HEK293 (cell line): ENCODE data around the gene ZFAND3.

Source experiments
- CTCF ChIA-PET: fragments of 350-600 bp; formaldehyde crosslinking; extraction: SDS; loops from one replicate; lab custom pipeline; 2021; ENCODE audit warnings: antibody characterized with exemption; lab: Yijun Ruan, JAX
- POLR2A ChIA-PET: fragments of 300-600 bp; formaldehyde crosslinking; extraction: SDS; loops from one replicate; lab custom pipeline; 2020; ENCODE audit warnings: antibody characterized with exemption, inconsistent platforms; lab: Yijun Ruan, JAX
- H3K27ac ChIP-seq: fragments of 200-500 bp; sonication (Bioruptor generic); 2 replicates; pipeline ENCODE4 v1.5.1; 2014; ENCODE audit warnings: low read depth, low read length, control low read depth, inconsistent platforms; ENCODE audit errors: extremely low read depth
- H3K36me3 ChIP-seq, 2 experiments: fragments of 200-500 bp in 1 of 2; sonication (Bioruptor generic) in 1 of 2; 1 replicate in 1 of 2; 2 replicates in 1 of 2; pipeline ENCODE4 v1.5.1; 2014 to 2017; ENCODE audit warnings: inconsistent platforms in 2 of 2, low read length in 2 of 2; ENCODE audit not compliant: control insufficient read depth in 2 of 2, insufficient read depth in 1 of 2
- H3K4me1 ChIP-seq: fragments of 200-500 bp; sonication (Bioruptor generic); 2 replicates; pipeline ENCODE4 v1.5.1; 2014; ENCODE audit warnings: mild to moderate bottlenecking, low read length, inconsistent platforms; ENCODE audit not compliant: control insufficient read depth, insufficient read depth
- H3K4me3 ChIP-seq: 2 replicates; pipeline ENCODE4 v1.5.1; 2011; ENCODE audit warnings: low read depth, mild to moderate bottlenecking, control low read depth, low read length, moderate library complexity
- H3K9me3 ChIP-seq: fragments of 200-500 bp; sonication (Bioruptor generic); 2 replicates; pipeline ENCODE4 v1.5.1; 2014; ENCODE audit warnings: low read depth, low read length, inconsistent platforms; ENCODE audit not compliant: control insufficient read depth, insufficient read depth
- OSR2 ChIP-seq: fragments of 450-650 bp; formaldehyde crosslinking; IDR thresholded peaks from 2 replicates; pipeline ENCODE4 v1.5.1; 2016; ENCODE audit warnings: missing biosample characterization, missing genetic modification characterization
- SETDB1 ChIP-seq: IDR thresholded peaks from one replicate; pipeline ENCODE4 v1.6.1; 2017; ENCODE audit warnings: mild to moderate bottlenecking, low read length, moderate library complexity, mixed read lengths; ENCODE audit not compliant: insufficient read length
- TCF7L2 ChIP-seq: IDR thresholded peaks from 2 replicates; pipeline ENCODE4 v1.6.1; 2011; ENCODE audit warnings: low read depth, mild to moderate bottlenecking, inconsistent platforms, low read length, moderate library complexity, borderline replicate concordance
- ZBTB1 ChIP-seq: fragments of 450-650 bp; formaldehyde crosslinking; IDR thresholded peaks from 2 replicates; pipeline ENCODE4 v1.5.1; 2016; ENCODE audit warnings: missing biosample characterization, missing genetic modification characterization
- ZFP3 ChIP-seq: fragments of 450-650 bp; formaldehyde crosslinking; IDR thresholded peaks from 2 replicates; pipeline ENCODE4 v1.5.1; 2016; ENCODE audit warnings: low read depth, missing biosample characterization, missing genetic modification characterization
- ZFP41 ChIP-seq: fragments of 450-650 bp; formaldehyde crosslinking; IDR thresholded peaks from 2 replicates; pipeline ENCODE4 v1.5.1; 2016; ENCODE audit warnings: missing biosample characterization, missing genetic modification characterization, borderline replicate concordance
- ZIC2 ChIP-seq: fragments of 450-650 bp; formaldehyde crosslinking; IDR thresholded peaks from 2 replicates; pipeline ENCODE4 v1.5.1; 2016; ENCODE audit warnings: missing biosample characterization, missing genetic modification characterization
- ZNF184 ChIP-seq: fragments of 450-650 bp; IDR thresholded peaks from 2 replicates; pipeline ENCODE4 v1.5.1; 2018; ENCODE audit warnings: missing biosample characterization, mild to moderate bottlenecking, missing genetic modification characterization
- ZNF274 ChIP-seq, 2 experiments: fragments of 200-500 bp in 1 of 2; fragments of 450-650 bp in 1 of 2; sonication (Bioruptor generic) in 1 of 2; formaldehyde crosslinking in 1 of 2; IDR thresholded peaks; 2 replicates each; pipeline versions ENCODE4 v1.5.1 to v1.6.1; 2014 to 2016; ENCODE audit warnings: borderline replicate concordance in 1 of 2, inconsistent platforms in 1 of 2, low read length in 1 of 2, missing biosample characterization in 1 of 2, missing genetic modification characterization in 1 of 2
- ZNF292 ChIP-seq: fragments of 450-650 bp; formaldehyde crosslinking; IDR thresholded peaks from 2 replicates; pipeline ENCODE4 v1.5.1; 2016; ENCODE audit warnings: low read depth, missing biosample characterization, missing genetic modification characterization, borderline replicate concordance
- ZNF404 ChIP-seq: fragments of 450-650 bp; formaldehyde crosslinking; IDR thresholded peaks from 2 replicates; pipeline ENCODE4 v1.5.1; 2017; ENCODE audit warnings: missing biosample characterization, missing genetic modification characterization
- ZNF423 ChIP-seq: fragments of 450-650 bp; formaldehyde crosslinking; IDR thresholded peaks from 2 replicates; pipeline ENCODE4 v1.5.1; 2016; ENCODE audit warnings: missing biosample characterization, missing genetic modification characterization
- ZNF433 ChIP-seq: fragments of 450-650 bp; formaldehyde crosslinking; IDR thresholded peaks from 2 replicates; pipeline ENCODE4 v1.5.1; 2016; ENCODE audit warnings: missing biosample characterization, missing genetic modification characterization, low read depth
- ZNF48 ChIP-seq: fragments of 450-650 bp; formaldehyde crosslinking; IDR thresholded peaks from 2 replicates; pipeline ENCODE4 v1.5.1; 2016; ENCODE audit warnings: missing biosample characterization, missing genetic modification characterization
- ZNF548 ChIP-seq: fragments of 450-650 bp; formaldehyde crosslinking; IDR thresholded peaks from 2 replicates; pipeline ENCODE4 v1.5.1; 2016; ENCODE audit warnings: missing biosample characterization, missing genetic modification characterization
- ZSCAN23 ChIP-seq: fragments of 450-650 bp; formaldehyde crosslinking; IDR thresholded peaks from 2 replicates; pipeline ENCODE4 v1.5.1; 2016; ENCODE audit warnings: missing biosample characterization, missing genetic modification characterization
- TF ChIP-seq, protein P1 (sequence below): fragments of 450-650 bp; formaldehyde crosslinking; IDR thresholded peaks from 2 replicates; pipeline ENCODE4 v1.5.1; 2016; ENCODE audit warnings: missing biosample characterization, missing genetic modification characterization
- TF ChIP-seq, protein P2 (sequence below): fragments of 450-650 bp; formaldehyde crosslinking; IDR thresholded peaks from 2 replicates; pipeline ENCODE4 v1.5.1; 2016; ENCODE audit warnings: missing biosample characterization, missing genetic modification characterization
- TF ChIP-seq, protein P3 (sequence below): fragments of 450-650 bp; formaldehyde crosslinking; IDR thresholded peaks from 2 replicates; pipeline ENCODE4 v1.5.1; 2016; ENCODE audit warnings: missing biosample characterization, missing genetic modification characterization, borderline replicate concordance

ZFAND3 gene

DNA sequence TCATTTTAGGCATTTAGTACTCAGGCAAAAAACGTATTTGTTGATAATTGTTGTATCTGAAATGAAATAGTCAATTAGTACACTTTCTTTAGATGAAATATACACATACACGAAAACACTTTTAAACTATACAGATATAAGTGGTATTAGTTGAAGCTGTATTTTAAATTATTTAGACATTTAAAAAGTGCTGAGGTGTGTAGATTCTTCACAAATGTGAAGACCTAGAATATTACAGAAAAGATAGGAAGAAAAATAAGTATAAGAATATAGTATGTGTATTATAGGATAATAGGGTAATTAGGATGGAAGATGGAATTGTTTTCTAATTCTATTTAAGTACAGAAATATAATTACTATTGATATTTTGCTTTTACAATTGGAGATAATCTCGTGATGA is 4.6 kb downstream of the ZFAND3 start:
- peaks cover 28% of the 10 kb centered on the region for H3K4me1 ChIP-seq
- H3K4me3 ChIP-seq = no peak overlapping the region
- TF ChIP-seq ZIC2 (tag by site-specific recombination) = no peak
- no peak for TF ChIP-seq ZNF48 (tag by site-specific recombination)
- no peak for TF ChIP-seq ZFP3 (tag by site-specific recombination)
- TF ChIP-seq ZNF548 (tag by site-specific recombination) = no peak
- TF ChIP-seq ZNF433 (tag by site-specific recombination) = no peak
- TF ChIP-seq ZFP41 = no peak
- no peak for TF ChIP-seq ZNF404 (tag by site-specific recombination)
- TF ChIP-seq ZNF423 (tag by site-specific recombination) = no peak
- TF ChIP-seq ZNF184 (tag by site-specific recombination) = no peak
- no peak for TF ChIP-seq OSR2
- TF ChIP-seq SETDB1 = no peak
- no peak for TF ChIP-seq TCF7L2
- TF ChIP-seq, protein P1, sequence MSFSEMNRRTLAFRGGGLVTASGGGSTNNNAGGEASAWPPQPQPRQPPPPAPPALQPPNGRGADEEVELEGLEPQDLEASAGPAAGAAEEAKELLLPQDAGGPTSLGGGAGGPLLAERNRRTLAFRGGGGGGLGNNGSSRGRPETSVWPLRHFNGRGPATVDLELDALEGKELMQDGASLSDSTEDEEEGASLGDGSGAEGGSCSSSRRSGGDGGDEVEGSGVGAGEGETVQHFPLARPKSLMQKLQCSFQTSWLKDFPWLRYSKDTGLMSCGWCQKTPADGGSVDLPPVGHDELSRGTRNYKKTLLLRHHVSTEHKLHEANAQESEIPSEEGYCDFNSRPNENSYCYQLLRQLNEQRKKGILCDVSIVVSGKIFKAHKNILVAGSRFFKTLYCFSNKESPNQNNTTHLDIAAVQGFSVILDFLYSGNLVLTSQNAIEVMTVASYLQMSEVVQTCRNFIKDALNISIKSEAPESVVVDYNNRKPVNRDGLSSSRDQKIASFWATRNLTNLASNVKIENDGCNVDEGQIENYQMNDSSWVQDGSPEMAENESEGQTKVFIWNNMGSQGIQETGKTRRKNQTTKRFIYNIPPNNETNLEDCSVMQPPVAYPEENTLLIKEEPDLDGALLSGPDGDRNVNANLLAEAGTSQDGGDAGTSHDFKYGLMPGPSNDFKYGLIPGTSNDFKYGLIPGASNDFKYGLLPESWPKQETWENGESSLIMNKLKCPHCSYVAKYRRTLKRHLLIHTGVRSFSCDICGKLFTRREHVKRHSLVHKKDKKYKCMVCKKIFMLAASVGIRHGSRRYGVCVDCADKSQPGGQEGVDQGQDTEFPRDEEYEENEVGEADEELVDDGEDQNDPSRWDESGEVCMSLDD (tag by site-specific recombination) = no peak
- TF ChIP-seq ZNF292 (tag by site-specific recombination) = no peak
- TF ChIP-seq ZNF274 (IDR thresholded peaks at IDR 0.05; ENCODE audit: low read length) = no peak
- TF ChIP-seq ZNF274 (tag by site-specific recombination; IDR thresholded peaks at IDR 0.05; ENCODE audit: borderline replicate concordance) = no peak
- TF ChIP-seq ZSCAN23 (tag by site-specific recombination) = no peak
- TF ChIP-seq, protein P2, sequence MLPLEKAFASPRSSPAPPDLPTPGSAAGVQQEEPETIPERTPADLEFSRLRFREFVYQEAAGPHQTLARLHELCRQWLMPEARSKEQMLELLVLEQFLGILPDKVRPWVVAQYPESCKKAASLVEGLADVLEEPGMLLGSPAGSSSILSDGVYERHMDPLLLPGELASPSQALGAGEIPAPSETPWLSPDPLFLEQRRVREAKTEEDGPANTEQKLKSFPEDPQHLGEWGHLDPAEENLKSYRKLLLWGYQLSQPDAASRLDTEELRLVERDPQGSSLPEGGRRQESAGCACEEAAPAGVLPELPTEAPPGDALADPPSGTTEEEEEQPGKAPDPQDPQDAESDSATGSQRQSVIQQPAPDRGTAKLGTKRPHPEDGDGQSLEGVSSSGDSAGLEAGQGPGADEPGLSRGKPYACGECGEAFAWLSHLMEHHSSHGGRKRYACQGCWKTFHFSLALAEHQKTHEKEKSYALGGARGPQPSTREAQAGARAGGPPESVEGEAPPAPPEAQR = no peak
- no peak for TF ChIP-seq ZBTB1
- TF ChIP-seq, protein P3, sequence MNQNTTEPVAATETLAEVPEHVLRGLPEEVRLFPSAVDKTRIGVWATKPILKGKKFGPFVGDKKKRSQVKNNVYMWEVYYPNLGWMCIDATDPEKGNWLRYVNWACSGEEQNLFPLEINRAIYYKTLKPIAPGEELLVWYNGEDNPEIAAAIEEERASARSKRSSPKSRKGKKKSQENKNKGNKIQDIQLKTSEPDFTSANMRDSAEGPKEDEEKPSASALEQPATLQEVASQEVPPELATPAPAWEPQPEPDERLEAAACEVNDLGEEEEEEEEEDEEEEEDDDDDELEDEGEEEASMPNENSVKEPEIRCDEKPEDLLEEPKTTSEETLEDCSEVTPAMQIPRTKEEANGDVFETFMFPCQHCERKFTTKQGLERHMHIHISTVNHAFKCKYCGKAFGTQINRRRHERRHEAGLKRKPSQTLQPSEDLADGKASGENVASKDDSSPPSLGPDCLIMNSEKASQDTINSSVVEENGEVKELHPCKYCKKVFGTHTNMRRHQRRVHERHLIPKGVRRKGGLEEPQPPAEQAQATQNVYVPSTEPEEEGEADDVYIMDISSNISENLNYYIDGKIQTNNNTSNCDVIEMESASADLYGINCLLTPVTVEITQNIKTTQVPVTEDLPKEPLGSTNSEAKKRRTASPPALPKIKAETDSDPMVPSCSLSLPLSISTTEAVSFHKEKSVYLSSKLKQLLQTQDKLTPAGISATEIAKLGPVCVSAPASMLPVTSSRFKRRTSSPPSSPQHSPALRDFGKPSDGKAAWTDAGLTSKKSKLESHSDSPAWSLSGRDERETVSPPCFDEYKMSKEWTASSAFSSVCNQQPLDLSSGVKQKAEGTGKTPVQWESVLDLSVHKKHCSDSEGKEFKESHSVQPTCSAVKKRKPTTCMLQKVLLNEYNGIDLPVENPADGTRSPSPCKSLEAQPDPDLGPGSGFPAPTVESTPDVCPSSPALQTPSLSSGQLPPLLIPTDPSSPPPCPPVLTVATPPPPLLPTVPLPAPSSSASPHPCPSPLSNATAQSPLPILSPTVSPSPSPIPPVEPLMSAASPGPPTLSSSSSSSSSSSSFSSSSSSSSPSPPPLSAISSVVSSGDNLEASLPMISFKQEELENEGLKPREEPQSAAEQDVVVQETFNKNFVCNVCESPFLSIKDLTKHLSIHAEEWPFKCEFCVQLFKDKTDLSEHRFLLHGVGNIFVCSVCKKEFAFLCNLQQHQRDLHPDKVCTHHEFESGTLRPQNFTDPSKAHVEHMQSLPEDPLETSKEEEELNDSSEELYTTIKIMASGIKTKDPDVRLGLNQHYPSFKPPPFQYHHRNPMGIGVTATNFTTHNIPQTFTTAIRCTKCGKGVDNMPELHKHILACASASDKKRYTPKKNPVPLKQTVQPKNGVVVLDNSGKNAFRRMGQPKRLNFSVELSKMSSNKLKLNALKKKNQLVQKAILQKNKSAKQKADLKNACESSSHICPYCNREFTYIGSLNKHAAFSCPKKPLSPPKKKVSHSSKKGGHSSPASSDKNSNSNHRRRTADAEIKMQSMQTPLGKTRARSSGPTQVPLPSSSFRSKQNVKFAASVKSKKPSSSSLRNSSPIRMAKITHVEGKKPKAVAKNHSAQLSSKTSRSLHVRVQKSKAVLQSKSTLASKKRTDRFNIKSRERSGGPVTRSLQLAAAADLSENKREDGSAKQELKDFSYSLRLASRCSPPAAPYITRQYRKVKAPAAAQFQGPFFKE (tag by site-specific recombination) = no peak
- H3K9me3 ChIP-seq = no peaks in the 10 kb centered on the region
- no peak overlapping the region for H3K27ac ChIP-seq
- CTCF ChIA-PET = interaction anchor here (1.0 to 1.4 kb wide), 3 partner anchors 33 to 670 kb away, joined by 3 to 6 read pairs (median 5); no protein-coding TSS in a partner anchor
- no peaks in the 10 kb centered on the region; a peak in 1 of 3 replicates for H3K36me3 ChIP-seq
- POLR2A ChIA-PET = no interaction called here
